CD4-positive, alpha-beta T cell (primary cell): ENCODE results near the gene VIPR1. TPM values are rescaled to one million over a fixed set of nuclear protein-coding genes. Genes with fewer than 3 reads are reported as not detected.

Experiments
- total RNA-seq, 174 experiments: library from RNA in 2 of 174; stranded (reverse) in 2 of 174; gene quantifications; one replicate each; pipeline ENCODE4 v1.2.3 and lab custom pipeline; 2021 to 2026

Gene VIPR1
- total RNA-seq, 2 experiments from 2014 or later = 66.8 to 67.6 TPM

Other genes with a start within 250 kb of the VIPR1 start
- not detected for gene CCK, start 236.5 kb upstream of the VIPR1 start, total RNA-seq
- not detected for gene LYZL4, start 92.0 kb upstream of the VIPR1 start, total RNA-seq
- 10 to 100 TPM; 73.6 to 75.4 TPM for gene SEC22C, start 79.3 kb downstream of the VIPR1 start, total RNA-seq
- 10 to 100 TPM; 47.2 to 53.6 TPM for gene SS18L2, start 88.2 kb downstream of the VIPR1 start, total RNA-seq
- 100 to 1,000 TPM; 236 to 249 TPM for gene NKTR, start 98.0 kb downstream of the VIPR1 start, total RNA-seq
- gene ZBTB47, start 151.1 kb downstream of the VIPR1 start, total RNA-seq = under 1 TPM; 0.47 to 0.80 TPM
- gene KLHL40, start 182.9 kb downstream of the VIPR1 start, total RNA-seq = not detected
- gene HHATL, start 200.2 kb downstream of the VIPR1 start, total RNA-seq = not detected